HG03097 (cell line): Measurements from ENCODE around the gene REC8.

ENCODE experiments used
- ATAC-seq: cut with Tn5 transposase; IDR thresholded peaks from one replicate; pipeline ENCODE4 v1.9.1; 2021; ENCODE audit not compliant: unreplicated experiment, low FRiP score

Gene REC8

GRCh38 chr14:24155100-24155499, 16.8 kb upstream of the REC8 start:
- ATAC-seq, result no peak

- ATAC-seq, result no peak
These were observed 15.0 kb upstream of the REC8 start for GRCh38 chr14:24156840-24157239.

GRCh38 chr14:24157331-24157730, 14.5 kb upstream of the REC8 start:
- no peak for ATAC-seq

GRCh38 chr14:24159777-24160498, 11.9 kb upstream of the REC8 start:
- ATAC-seq, result peak; percentile 1

- peak; percentile 19 for ATAC-seq
These were observed 11.4 kb upstream of the REC8 start for GRCh38 chr14:24160499-24160849.

- ATAC-seq, result peak; percentile 70
These were observed 10.8 kb upstream of the REC8 start, which contains the start of gene IRF9 for GRCh38 chr14:24160850-24161804. Gene IRF9, plus strand, starts transcription at chr14:24161265. Its CDS starts 880 bp downstream, at chr14:24162145.

GRCh38 chr14:24162093-24162492, 9.8 kb upstream of the REC8 start:
- ATAC-seq, result no peak

- ATAC-seq, result no peak
These were observed 7.3 kb upstream of the REC8 start for GRCh38 chr14:24164518-24164991.

- ATAC-seq, result no peak
These were observed 6.1 kb upstream of the REC8 start for GRCh38 chr14:24165785-24166184.

GRCh38 chr14:24167469-24168114, 4.3 kb upstream of the REC8 start:
- ATAC-seq, result no peak

GRCh38 chr14:24172261-24172860, 481 bp downstream of the REC8 start:
- ATAC-seq, result no peak

GRCh38 chr14:24172871-24173281, 996 bp downstream of the REC8 start:
- no peak for ATAC-seq

GRCh38 chr14:24176599-24176998, 4.7 kb downstream of the REC8 start:
- ATAC-seq, result no peak

GRCh38 chr14:24177041-24177825, 5.4 kb downstream of the REC8 start:
- no peak for ATAC-seq

GRCh38 chr14:24177891-24178290, 6.0 kb downstream of the REC8 start:
- no peak for ATAC-seq

GRCh38 chr14:24178399-24179178, 6.7 kb downstream of the REC8 start:
- no peak for ATAC-seq

- ATAC-seq, result no peak
These were observed 7.5 kb downstream of the REC8 start for GRCh38 chr14:24179294-24179960.

- no peak for ATAC-seq
These were observed 8.3 kb downstream of the REC8 start for GRCh38 chr14:24179961-24180796.
